ENCODE measurements around the gene FBXL13. TPM values are rescaled to one million over a fixed set of nuclear protein-coding genes. Genes with fewer than 3 reads are reported as not detected.

Gene FBXL13
- total and polyA plus RNA-seq, 2 of the 8 experiments (the other 6 are each of a cell fraction or from before 2014, with no cell fraction given): 1.2 to 2.8 TPM

GRCh38 chr7:102988631-102989560 is 85.7 kb downstream of the FBXL13 start:
- H3K27ac ChIP-seq (ENCODE audit: low read depth, low read length): no peak overlapping the region
- no peak overlapping the region for H2BK15ac ChIP-seq (ENCODE audit: low read length)
- DNase-seq (ENCODE audit: low read depth in 1 of 2, low spot score in 2 of 2) (no peak), FAIRE-seq (no peak)
- CTCF ChIA-PET (ENCODE audit: partially characterized antibody): interaction anchor here (1.0 to 1.3 kb wide), 3 partner anchors 14 to 73 kb away, joined by 3 to 4 read pairs (median 4); no protein-coding TSS in a partner anchor
- H4K20me1 ChIP-seq (replicated peaks in 1 of 2; ENCODE audit: control insufficient read depth in 1 of 2, insufficient read depth in 2 of 2, low read length in 2 of 2): no peaks in the 10 kb centered on the region
- H2AK5ac ChIP-seq (ENCODE audit: low read depth, low read length): no peak overlapping the region
- no peak overlapping the region for H3K14ac ChIP-seq (ENCODE audit: insufficient read length)
- no peak overlapping the region for H2BK5ac ChIP-seq (ENCODE audit: low read depth, low read length)
- WGBS, 2 experiments (ENCODE audit: extremely low coverage in 1 of 2, insufficient coverage in 1 of 2, insufficient read length in 1 of 2, insufficient replicate concordance in 2 of 2, low coverage in 1 of 2, low lambda C conversion rate in 2 of 2, missing lambda C conversion rate in 1 of 2): 91% methylated on average over 6 of the region's 6 CpGs; no CpG with 5 or more reads in 1 of the 2 experiments
- no peaks in the 10 kb centered on the region for H3K79me1 ChIP-seq (ENCODE audit: low read depth, low read length)
- H4K91ac ChIP-seq (replicated peaks; ENCODE audit: insufficient read length, low read length): no peak overlapping the region
- no peaks in the 10 kb centered on the region; a peak in 1 of 7 replicates for H3K27me3 ChIP-seq (replicated peaks in 1 of 4; ENCODE audit: control insufficient read depth in 3 of 4, extremely low read depth in 1 of 4, insufficient read depth in 3 of 4, low read length in 3 of 4)
- H3K23me2 ChIP-seq (ENCODE audit: low read depth, low read length): no peaks in the 10 kb centered on the region
- POLR2A ChIA-PET (ENCODE audit: partially characterized antibody): no interaction called here
- H3K56ac ChIP-seq (replicated peaks; ENCODE audit: insufficient read length, low read depth, low read length): no peak overlapping the region
- no peak overlapping the region for H3K4ac ChIP-seq (replicated peaks; ENCODE audit: insufficient read length, low read depth, low read length)
- H3K23ac ChIP-seq (ENCODE audit: insufficient read length): no peak overlapping the region
- no peak overlapping the region for H4K5ac ChIP-seq (ENCODE audit: insufficient read length, low read depth, low read length)
- TF ChIP-seq SP1 (IDR thresholded peaks at IDR 0.05; ENCODE audit: low read depth, low read length): no peak
- TF ChIP-seq TEAD4 (IDR thresholded peaks at IDR 0.05; ENCODE audit: low read depth, low read length): no peak
- no peak for TF ChIP-seq MAX (IDR thresholded peaks at IDR 0.05)
- TF ChIP-seq MAFK (IDR thresholded peaks at IDR 0.05; ENCODE audit: low read depth, low read length): no peak
- TF ChIP-seq KDM1A (IDR thresholded peaks at IDR 0.05; ENCODE audit: borderline replicate concordance, low read length): no peak
- H3K79me2 ChIP-seq (ENCODE audit: control insufficient read depth in 1 of 2, insufficient read depth in 2 of 2, low read length in 2 of 2): no peaks in the 10 kb centered on the region
- no peaks in the 10 kb centered on the region for H3K4me1 ChIP-seq (replicated peaks in 1 of 4; ENCODE audit: control insufficient read depth in 3 of 4, insufficient read depth in 4 of 4, low read length in 3 of 4)
- no peak overlapping the region for H3K4me3 ChIP-seq (ENCODE audit: extremely low read depth in 1 of 4, insufficient read depth in 2 of 4, low read depth in 3 of 4, low read length in 4 of 4)
- H2AFZ ChIP-seq (ENCODE audit: low read length): no peak overlapping the region
- H2BK20ac ChIP-seq (ENCODE audit: low read length): no peak overlapping the region
- H3K36me3 ChIP-seq (ENCODE audit: control insufficient read depth in 2 of 4, insufficient read depth in 4 of 4, low read length in 3 of 4): no peaks in the 10 kb centered on the region
- H2BK12ac ChIP-seq (ENCODE audit: low read depth, low read length): no peak overlapping the region
- H3K9me3 ChIP-seq (ENCODE audit: insufficient read depth in 2 of 2, low read depth in 1 of 2, low read length in 1 of 2): no peaks in the 10 kb centered on the region
- H4K8ac ChIP-seq (ENCODE audit: extremely low read depth, insufficient read depth, low read length): no peak overlapping the region
- H2BK120ac ChIP-seq (replicated peaks; ENCODE audit: low read depth, low read length): no peak overlapping the region
- no peak overlapping the region for H3K18ac ChIP-seq (ENCODE audit: extremely low read depth, low read length)
- no peak overlapping the region for H3K4me2 ChIP-seq (ENCODE audit: insufficient read depth in 1 of 2, low read depth in 2 of 2, low read length in 2 of 2)
- H3K9ac ChIP-seq (replicated peaks in 1 of 4; ENCODE audit: extremely low read depth in 1 of 4, low read depth in 3 of 4, low read length in 3 of 4): no peak overlapping the region

All from H1 (cell line).